Measurements from ENCODE around the gene RCAN3. TPM values are rescaled to one million over a fixed set of nuclear protein-coding genes. Genes with fewer than 3 reads are reported as not detected.

Gene RCAN3
- total and polyA plus RNA-seq, 9 donors: 0.95 to 4.0 (median 1.6) TPM

- H3K4me3 ChIP-seq (ENCODE audit: low read length): no peak overlapping the region
- H3K27me3 ChIP-seq (ENCODE audit: control insufficient read depth, insufficient read depth, low read length): peaks cover 36% of the 10 kb centered on the region
- peaks cover 9% of the 10 kb centered on the region for H3K4me1 ChIP-seq (ENCODE audit: control insufficient read depth, insufficient read depth, low read length)
- WGBS (ENCODE audit: insufficient coverage): 52% methylated on average over 5 of the region's 12 CpGs
- no peak overlapping the region for H3K27ac ChIP-seq (ENCODE audit: low read length)
- no peak for DNase-seq
- no peaks in the 10 kb centered on the region for H3K9me3 ChIP-seq (replicated peaks; ENCODE audit: control insufficient read depth, low read depth, low read length)
- H3K36me3 ChIP-seq (ENCODE audit: control insufficient read depth, insufficient read depth, low read length): no peaks in the 10 kb centered on the region
Observed at GRCh38 chr1:24498589-24498988, 4.0 kb upstream of the RCAN3 start.

- H3K9me3 ChIP-seq (replicated peaks; ENCODE audit: control insufficient read depth, low read depth, low read length): no peaks in the 10 kb centered on the region
- WGBS (ENCODE audit: insufficient coverage): 17% methylated on average over 2 of the region's 5 CpGs
- H3K4me1 ChIP-seq (ENCODE audit: control insufficient read depth, insufficient read depth, low read length): peaks cover 9% of the 10 kb centered on the region
- no peaks in the 10 kb centered on the region for H3K36me3 ChIP-seq (ENCODE audit: control insufficient read depth, insufficient read depth, low read length)
- H3K4me3 ChIP-seq (ENCODE audit: low read length): no peak overlapping the region
- peaks cover 45% of the 10 kb centered on the region for H3K27me3 ChIP-seq (ENCODE audit: control insufficient read depth, insufficient read depth, low read length)
- no peak overlapping the region for H3K27ac ChIP-seq (ENCODE audit: low read length)
- DNase-seq: no peak
Observed at GRCh38 chr1:24500448-24501048, 2.1 kb upstream of the RCAN3 start.

- peak; percentile 20 for DNase-seq
- H3K27me3 ChIP-seq (ENCODE audit: control insufficient read depth, insufficient read depth, low read length): peaks cover 45% of the 10 kb centered on the region
- H3K27ac ChIP-seq (ENCODE audit: low read length): no peak overlapping the region
Observed at GRCh38 chr1:24501371-24502064, 1.1 kb upstream of the RCAN3 start.

GRCh38 chr1:24502065-24502708 lies 449 bp upstream of the RCAN3 start:
- Histone ChIP-seq H3K27me3 (ENCODE audit: control insufficient read depth, insufficient read depth, low read length) (peaks cover 46% of the 10 kb centered on the region), H3K27ac (ENCODE audit: low read length) (peak overlapping the region; percentile 42), H3K9me3 (replicated peaks; ENCODE audit: control insufficient read depth, low read depth, low read length) (no peaks in the 10 kb centered on the region), H3K36me3 (ENCODE audit: control insufficient read depth, insufficient read depth, low read length) (no peaks in the 10 kb centered on the region), H3K4me3 (ENCODE audit: low read length) (peak overlapping the region; percentile 67), H3K4me1 (ENCODE audit: control insufficient read depth, insufficient read depth, low read length) (peaks cover 9% of the 10 kb centered on the region)
- WGBS (ENCODE audit: insufficient coverage): 4% methylated on average over 39 of the region's 39 CpGs
- peak; percentile 74 for DNase-seq

More at GRCh38 chr1:24501371-24502064, 1.1 kb upstream of the RCAN3 start:
- Histone ChIP-seq H3K4me3 (ENCODE audit: low read length) (peak overlapping the region; percentile 67), H3K9me3 (replicated peaks; ENCODE audit: control insufficient read depth, low read depth, low read length) (no peaks in the 10 kb centered on the region), H3K4me1 (ENCODE audit: control insufficient read depth, insufficient read depth, low read length) (peaks cover 9% of the 10 kb centered on the region), H3K36me3 (ENCODE audit: control insufficient read depth, insufficient read depth, low read length) (no peaks in the 10 kb centered on the region)
- 24% methylated on average over 6 of the region's 16 CpGs for WGBS (ENCODE audit: insufficient coverage)

GRCh38 chr1:24503059-24503751 lies 569 bp downstream of the RCAN3 start:
- peaks cover 9% of the 10 kb centered on the region for H3K4me1 ChIP-seq (ENCODE audit: control insufficient read depth, insufficient read depth, low read length)
- H3K9me3 ChIP-seq (replicated peaks; ENCODE audit: control insufficient read depth, low read depth, low read length): no peaks in the 10 kb centered on the region
- peak overlapping the region; percentile 46 for H3K4me3 ChIP-seq (ENCODE audit: low read length)
- peaks cover 46% of the 10 kb centered on the region for H3K27me3 ChIP-seq (ENCODE audit: control insufficient read depth, insufficient read depth, low read length)
- WGBS (ENCODE audit: insufficient coverage): 4% methylated on average over 26 of the region's 53 CpGs
- H3K36me3 ChIP-seq (ENCODE audit: control insufficient read depth, insufficient read depth, low read length): no peaks in the 10 kb centered on the region
- DNase-seq: no peak
- H3K27ac ChIP-seq (ENCODE audit: low read length): no peak overlapping the region

- H3K4me1 ChIP-seq (ENCODE audit: control insufficient read depth, insufficient read depth, low read length): peaks cover 9% of the 10 kb centered on the region
- peaks cover 43% of the 10 kb centered on the region for H3K27me3 ChIP-seq (ENCODE audit: control insufficient read depth, insufficient read depth, low read length)
- H3K4me3 ChIP-seq (ENCODE audit: low read length): no peak overlapping the region
- WGBS (ENCODE audit: insufficient coverage): no CpG with 5 or more reads among the region's 7 CpGs
- H3K36me3 ChIP-seq (ENCODE audit: control insufficient read depth, insufficient read depth, low read length): no peaks in the 10 kb centered on the region
- DNase-seq: no peak
- no peak overlapping the region for H3K27ac ChIP-seq (ENCODE audit: low read length)
- no peaks in the 10 kb centered on the region for H3K9me3 ChIP-seq (replicated peaks; ENCODE audit: control insufficient read depth, low read depth, low read length)
Observed at GRCh38 chr1:24503870-24504523, 1.4 kb downstream of the RCAN3 start.

- WGBS (ENCODE audit: insufficient coverage): no CpG with 5 or more reads among the region's 4 CpGs
- no peak for DNase-seq
- H3K36me3 ChIP-seq (ENCODE audit: control insufficient read depth, insufficient read depth, low read length): no peaks in the 10 kb centered on the region
- H3K9me3 ChIP-seq (replicated peaks; ENCODE audit: control insufficient read depth, low read depth, low read length): no peaks in the 10 kb centered on the region
- no peak overlapping the region for H3K27ac ChIP-seq (ENCODE audit: low read length)
- H3K4me3 ChIP-seq (ENCODE audit: low read length): no peak overlapping the region
- H3K27me3 ChIP-seq (ENCODE audit: control insufficient read depth, insufficient read depth, low read length): peaks cover 41% of the 10 kb centered on the region
- peaks cover 9% of the 10 kb centered on the region for H3K4me1 ChIP-seq (ENCODE audit: control insufficient read depth, insufficient read depth, low read length)
Observed at GRCh38 chr1:24504560-24504959, 1.9 kb downstream of the RCAN3 start.

- Histone ChIP-seq H3K27ac (ENCODE audit: low read length) (no peak overlapping the region), H3K27me3 (ENCODE audit: control insufficient read depth, insufficient read depth, low read length) (peaks cover 35% of the 10 kb centered on the region), H3K4me3 (ENCODE audit: low read length) (no peak overlapping the region), H3K36me3 (ENCODE audit: control insufficient read depth, insufficient read depth, low read length) (no peaks in the 10 kb centered on the region), H3K4me1 (ENCODE audit: control insufficient read depth, insufficient read depth, low read length) (peaks cover 9% of the 10 kb centered on the region), H3K9me3 (replicated peaks; ENCODE audit: control insufficient read depth, low read depth, low read length) (no peaks in the 10 kb centered on the region)
- 89% methylated on average over 3 of the region's 4 CpGs for WGBS (ENCODE audit: insufficient coverage)
- no peak for DNase-seq
Observed at GRCh38 chr1:24505816-24506215, 3.2 kb downstream of the RCAN3 start.

- H3K36me3 ChIP-seq (ENCODE audit: control insufficient read depth, insufficient read depth, low read length): no peaks in the 10 kb centered on the region
- peaks cover 28% of the 10 kb centered on the region for H3K27me3 ChIP-seq (ENCODE audit: control insufficient read depth, insufficient read depth, low read length)
- H3K4me3 ChIP-seq (ENCODE audit: low read length): no peak overlapping the region
- no peaks in the 10 kb centered on the region for H3K9me3 ChIP-seq (replicated peaks; ENCODE audit: control insufficient read depth, low read depth, low read length)
- peaks cover 9% of the 10 kb centered on the region for H3K4me1 ChIP-seq (ENCODE audit: control insufficient read depth, insufficient read depth, low read length)
- 75% methylated on average over 2 of the region's 5 CpGs for WGBS (ENCODE audit: insufficient coverage)
- DNase-seq: no peak
- no peak overlapping the region for H3K27ac ChIP-seq (ENCODE audit: low read length)
Observed at GRCh38 chr1:24506691-24507381, 4.2 kb downstream of the RCAN3 start.

All from muscle of leg (tissue), 11 donors.